GM23338 (cell line): Measurements from ENCODE around the gene RNF121. TPM values are rescaled to one million over a fixed set of nuclear protein-coding genes. Genes with fewer than 3 reads are reported as not detected.
A peak's percentile ranks its signal among the peaks of the same experiment; 100 is the strongest.

ENCODE experiments used
- ATAC-seq: fragments of 200-7000 bp; cut with Tn5 transposase; 3 replicates; pipeline ENCODE4 v1.9.1; 2020
- DNase-seq: peaks from one replicate; pipeline ENCODE4 v3.0.0-alpha.2; 2015; ENCODE audit warnings: low spot score
- H2AFZ ChIP-seq: fragments of 200-600 bp; sonication (generic); 2 replicates; pipeline ENCODE4 v1.8.0; 2016; ENCODE audit warnings: antibody characterized with exemption, mild to moderate bottlenecking, moderate library complexity
- H3F3A ChIP-seq: fragments of 200-600 bp; sonication (generic); replicated peaks from 2 replicates; pipeline ENCODE4 v1.8.0; 2017; ENCODE audit warnings: antibody characterized with exemption, mixed run types, low read depth
- H3K27ac ChIP-seq: fragments of 200-600 bp; sonication (generic); 2 replicates; pipeline ENCODE4 v1.6.1; 2016; ENCODE audit warnings: low read depth
- H3K27me3 ChIP-seq: fragments of 200-600 bp; sonication (generic); 2 replicates; pipeline ENCODE4 v1.8.0; 2016; ENCODE audit warnings: mild to moderate bottlenecking, mixed run types, moderate library complexity; ENCODE audit not compliant: insufficient read depth
- H3K36me3 ChIP-seq: fragments of 200-600 bp; sonication (generic); 2 replicates; pipeline ENCODE4 v1.8.0; 2016; ENCODE audit warnings: mild to moderate bottlenecking; ENCODE audit not compliant: insufficient read depth
- H3K4me1 ChIP-seq: fragments of 200-600 bp; sonication (generic); 2 replicates; pipeline ENCODE4 v1.8.0; 2016; ENCODE audit warnings: mild to moderate bottlenecking, moderate library complexity; ENCODE audit not compliant: insufficient read depth
- H3K4me2 ChIP-seq: fragments of 200-600 bp; sonication (generic); 2 replicates; pipeline ENCODE4 v1.7.1; 2017; ENCODE audit warnings: mixed run types
- H3K4me3 ChIP-seq: fragments of 200-600 bp; sonication (generic); 2 replicates; pipeline ENCODE4 v1.6.1; 2016; ENCODE audit warnings: mixed run types
- H3K79me2 ChIP-seq: fragments of 200-600 bp; sonication (generic); replicated peaks from 2 replicates; pipeline ENCODE4 v1.8.0; 2017; ENCODE audit warnings: mild to moderate bottlenecking; ENCODE audit not compliant: insufficient read depth
- H3K9me2 ChIP-seq: fragments of 200-600 bp; sonication (generic); 2 replicates; pipeline ENCODE4 v1.8.0; 2017; ENCODE audit not compliant: insufficient read depth
- H4K20me1 ChIP-seq: fragments of 200-600 bp; sonication (generic); replicated peaks from 2 replicates; pipeline ENCODE4 v1.8.0; 2017; ENCODE audit warnings: mild to moderate bottlenecking; ENCODE audit not compliant: insufficient read depth
- H3K27ac Mint-ChIP-seq: 2 replicates; pipeline ENCODE4 v1.8.0; 2020; ENCODE audit warnings: inconsistent platforms, mild to moderate bottlenecking, moderate library complexity, mixed read lengths
- H3K27me3 Mint-ChIP-seq: 3 replicates; pipeline ENCODE4 v1.8.0; 2022; ENCODE audit warnings: low read depth, mild to moderate bottlenecking, moderate library complexity, mixed read lengths, inconsistent platforms; ENCODE audit not compliant: insufficient read depth, poor library complexity
- H3K36me3 Mint-ChIP-seq: 3 replicates; pipeline ENCODE4 v1.8.0; 2021; ENCODE audit warnings: low read depth, mild to moderate bottlenecking, inconsistent platforms, moderate library complexity, mixed read lengths
- H3K4me1 Mint-ChIP-seq: 3 replicates; pipeline ENCODE4 v1.8.0; 2020; ENCODE audit warnings: mild to moderate bottlenecking, inconsistent platforms, mixed read lengths
- H3K4me3 Mint-ChIP-seq: 3 replicates; pipeline ENCODE4 v1.8.0; 2021; ENCODE audit warnings: moderate library complexity, mild to moderate bottlenecking, inconsistent platforms, mixed read lengths
- H3K9me3 Mint-ChIP-seq: 3 replicates; pipeline ENCODE4 v1.8.0; 2020; ENCODE audit warnings: moderate library complexity, mild to moderate bottlenecking, inconsistent platforms, mixed read lengths
- CREB1 ChIP-seq: fragments of 250-450 bp; sonication (Bioruptor Pico); IDR thresholded peaks from 2 replicates; pipeline ENCODE4 v1.5.0; 2020; ENCODE audit warnings: low read depth, mild to moderate bottlenecking, moderate library complexity
- EZH2 ChIP-seq: fragments of 200-600 bp; sonication (generic); IDR thresholded peaks from one replicate; pipeline ENCODE4 v1.8.0; 2017; ENCODE audit warnings: antibody characterized with exemption, mild to moderate bottlenecking, low read depth; ENCODE audit not compliant: unreplicated experiment
- EZH2phosphoT487 ChIP-seq: fragments of 200-600 bp; sonication (generic); IDR thresholded peaks from one replicate; pipeline ENCODE4 v1.8.1; 2018; ENCODE audit warnings: antibody characterized with exemption; ENCODE audit not compliant: unreplicated experiment
- JUNB ChIP-seq: IDR thresholded peaks from one replicate; pipeline ENCODE4 v1.6.1; 2016; ENCODE audit warnings: antibody characterized with exemption; ENCODE audit not compliant: unreplicated experiment
- POLR2AphosphoS5 ChIP-seq: IDR thresholded peaks from 2 replicates; pipeline ENCODE4 v1.6.1; 2016; ENCODE audit warnings: antibody characterized with exemption, low read depth
- STAT1 ChIP-seq: IDR thresholded peaks from one replicate; pipeline ENCODE4 v1.6.1; 2016; ENCODE audit warnings: antibody characterized with exemption; ENCODE audit not compliant: unreplicated experiment
- ZNF331 ChIP-seq: fragments of 250-450 bp; sonication (Bioruptor Pico); IDR thresholded peaks from 2 replicates; pipeline ENCODE4 v1.5.0; 2020; ENCODE audit warnings: low read depth, mild to moderate bottlenecking, moderate library complexity
- polyA plus RNA-seq: library from polyadenylated mRNA; unstranded; fragments of >200 nt; fragmentation: Nextera tagmentation; extraction: Ambion mirVana; gene quantifications from 2 replicates; pipeline ENCODE4 v1.2.1, GENCODE V29; 2016
- total RNA-seq: library from RNA; depleted of rRNA; stranded (reverse); fragments of >200 nt; shearing (Covaris generic); gene quantifications from 2 replicates; pipeline ENCODE4 v1.2.3, GENCODE V29; 2014
- TF ChIP-seq, protein P1 (sequence below), 2 experiments: fragments of 200-600 bp in 1 of 2; sonication (generic) in 1 of 2; conservative IDR thresholded peaks; 2 replicates each; pipeline versions ENCODE4 v1.5.1 to v1.6.1; 2016 to 2017; ENCODE audit warnings: antibody characterized with exemption in 2 of 2, low read depth in 2 of 2, mild to moderate bottlenecking in 2 of 2, moderate library complexity in 1 of 2
- TF ChIP-seq, protein P2 (sequence below): fragments of 250-450 bp; sonication (Bioruptor Pico); IDR thresholded peaks from 2 replicates; pipeline ENCODE4 v1.5.0; 2020; ENCODE audit warnings: mild to moderate bottlenecking, moderate library complexity
- TF ChIP-seq, protein P3 (sequence below): IDR thresholded peaks from one replicate; pipeline ENCODE4 v1.6.1; 2018; ENCODE audit warnings: antibody characterized with exemption; ENCODE audit not compliant: unreplicated experiment

Gene RNF121
- total and polyA plus RNA-seq, 2 experiments from 2014 or later = 7.8 to 37.7 TPM

DNA sequence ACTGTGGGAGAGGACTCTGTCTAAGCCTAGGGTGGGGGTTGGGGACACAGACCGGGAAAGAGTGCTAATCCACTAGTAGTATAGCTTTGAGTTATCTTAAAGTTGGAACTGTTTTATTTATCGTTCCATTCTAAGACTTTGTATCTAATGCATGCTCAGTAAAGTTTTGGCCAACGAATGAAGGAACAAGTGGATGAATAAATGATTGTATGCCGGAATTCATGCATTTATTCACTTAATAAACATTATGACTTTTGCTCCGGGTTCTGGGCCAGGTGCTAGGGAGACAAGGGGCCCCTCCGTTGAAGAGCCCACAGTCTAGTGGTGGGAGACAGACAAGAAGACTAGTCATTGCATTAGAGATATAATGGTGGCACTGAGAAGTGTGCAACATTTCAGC is 645 bp downstream of the RNF121 start:
- Mint-ChIP-seq H3K27me3 (peaks cover 5% of the 10 kb centered on the region), H3K4me3 (peak overlapping the region; percentile 95), H3K27ac (peak overlapping the region; percentile 100), H3K4me1 (peaks cover 6% of the 10 kb centered on the region), H3K9me3 (no peaks in the 10 kb centered on the region), H3K36me3 (peaks cover 15% of the 10 kb centered on the region)
- H2AFZ ChIP-seq = no peak overlapping the region
- H3K4me3 ChIP-seq = peak overlapping the region; percentile 79
- peaks cover 28% of the 10 kb centered on the region; the same call in 1 of the 2 replicates for H4K20me1 ChIP-seq
- no peak overlapping the region for H3K27ac ChIP-seq
- no peak for TF ChIP-seq EZH2
- TF ChIP-seq POLR2AphosphoS5 = no peak
- TF ChIP-seq, protein P1, sequence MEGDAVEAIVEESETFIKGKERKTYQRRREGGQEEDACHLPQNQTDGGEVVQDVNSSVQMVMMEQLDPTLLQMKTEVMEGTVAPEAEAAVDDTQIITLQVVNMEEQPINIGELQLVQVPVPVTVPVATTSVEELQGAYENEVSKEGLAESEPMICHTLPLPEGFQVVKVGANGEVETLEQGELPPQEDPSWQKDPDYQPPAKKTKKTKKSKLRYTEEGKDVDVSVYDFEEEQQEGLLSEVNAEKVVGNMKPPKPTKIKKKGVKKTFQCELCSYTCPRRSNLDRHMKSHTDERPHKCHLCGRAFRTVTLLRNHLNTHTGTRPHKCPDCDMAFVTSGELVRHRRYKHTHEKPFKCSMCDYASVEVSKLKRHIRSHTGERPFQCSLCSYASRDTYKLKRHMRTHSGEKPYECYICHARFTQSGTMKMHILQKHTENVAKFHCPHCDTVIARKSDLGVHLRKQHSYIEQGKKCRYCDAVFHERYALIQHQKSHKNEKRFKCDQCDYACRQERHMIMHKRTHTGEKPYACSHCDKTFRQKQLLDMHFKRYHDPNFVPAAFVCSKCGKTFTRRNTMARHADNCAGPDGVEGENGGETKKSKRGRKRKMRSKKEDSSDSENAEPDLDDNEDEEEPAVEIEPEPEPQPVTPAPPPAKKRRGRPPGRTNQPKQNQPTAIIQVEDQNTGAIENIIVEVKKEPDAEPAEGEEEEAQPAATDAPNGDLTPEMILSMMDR (conservative IDR thresholded peaks at IDR 0.05; ENCODE audit: low read depth in 2 of 2) = no peak
- TF ChIP-seq JUNB = no peak
- no peak for TF ChIP-seq ZNF331 (CRISPR knock-in tag)
- TF ChIP-seq, protein P2, sequence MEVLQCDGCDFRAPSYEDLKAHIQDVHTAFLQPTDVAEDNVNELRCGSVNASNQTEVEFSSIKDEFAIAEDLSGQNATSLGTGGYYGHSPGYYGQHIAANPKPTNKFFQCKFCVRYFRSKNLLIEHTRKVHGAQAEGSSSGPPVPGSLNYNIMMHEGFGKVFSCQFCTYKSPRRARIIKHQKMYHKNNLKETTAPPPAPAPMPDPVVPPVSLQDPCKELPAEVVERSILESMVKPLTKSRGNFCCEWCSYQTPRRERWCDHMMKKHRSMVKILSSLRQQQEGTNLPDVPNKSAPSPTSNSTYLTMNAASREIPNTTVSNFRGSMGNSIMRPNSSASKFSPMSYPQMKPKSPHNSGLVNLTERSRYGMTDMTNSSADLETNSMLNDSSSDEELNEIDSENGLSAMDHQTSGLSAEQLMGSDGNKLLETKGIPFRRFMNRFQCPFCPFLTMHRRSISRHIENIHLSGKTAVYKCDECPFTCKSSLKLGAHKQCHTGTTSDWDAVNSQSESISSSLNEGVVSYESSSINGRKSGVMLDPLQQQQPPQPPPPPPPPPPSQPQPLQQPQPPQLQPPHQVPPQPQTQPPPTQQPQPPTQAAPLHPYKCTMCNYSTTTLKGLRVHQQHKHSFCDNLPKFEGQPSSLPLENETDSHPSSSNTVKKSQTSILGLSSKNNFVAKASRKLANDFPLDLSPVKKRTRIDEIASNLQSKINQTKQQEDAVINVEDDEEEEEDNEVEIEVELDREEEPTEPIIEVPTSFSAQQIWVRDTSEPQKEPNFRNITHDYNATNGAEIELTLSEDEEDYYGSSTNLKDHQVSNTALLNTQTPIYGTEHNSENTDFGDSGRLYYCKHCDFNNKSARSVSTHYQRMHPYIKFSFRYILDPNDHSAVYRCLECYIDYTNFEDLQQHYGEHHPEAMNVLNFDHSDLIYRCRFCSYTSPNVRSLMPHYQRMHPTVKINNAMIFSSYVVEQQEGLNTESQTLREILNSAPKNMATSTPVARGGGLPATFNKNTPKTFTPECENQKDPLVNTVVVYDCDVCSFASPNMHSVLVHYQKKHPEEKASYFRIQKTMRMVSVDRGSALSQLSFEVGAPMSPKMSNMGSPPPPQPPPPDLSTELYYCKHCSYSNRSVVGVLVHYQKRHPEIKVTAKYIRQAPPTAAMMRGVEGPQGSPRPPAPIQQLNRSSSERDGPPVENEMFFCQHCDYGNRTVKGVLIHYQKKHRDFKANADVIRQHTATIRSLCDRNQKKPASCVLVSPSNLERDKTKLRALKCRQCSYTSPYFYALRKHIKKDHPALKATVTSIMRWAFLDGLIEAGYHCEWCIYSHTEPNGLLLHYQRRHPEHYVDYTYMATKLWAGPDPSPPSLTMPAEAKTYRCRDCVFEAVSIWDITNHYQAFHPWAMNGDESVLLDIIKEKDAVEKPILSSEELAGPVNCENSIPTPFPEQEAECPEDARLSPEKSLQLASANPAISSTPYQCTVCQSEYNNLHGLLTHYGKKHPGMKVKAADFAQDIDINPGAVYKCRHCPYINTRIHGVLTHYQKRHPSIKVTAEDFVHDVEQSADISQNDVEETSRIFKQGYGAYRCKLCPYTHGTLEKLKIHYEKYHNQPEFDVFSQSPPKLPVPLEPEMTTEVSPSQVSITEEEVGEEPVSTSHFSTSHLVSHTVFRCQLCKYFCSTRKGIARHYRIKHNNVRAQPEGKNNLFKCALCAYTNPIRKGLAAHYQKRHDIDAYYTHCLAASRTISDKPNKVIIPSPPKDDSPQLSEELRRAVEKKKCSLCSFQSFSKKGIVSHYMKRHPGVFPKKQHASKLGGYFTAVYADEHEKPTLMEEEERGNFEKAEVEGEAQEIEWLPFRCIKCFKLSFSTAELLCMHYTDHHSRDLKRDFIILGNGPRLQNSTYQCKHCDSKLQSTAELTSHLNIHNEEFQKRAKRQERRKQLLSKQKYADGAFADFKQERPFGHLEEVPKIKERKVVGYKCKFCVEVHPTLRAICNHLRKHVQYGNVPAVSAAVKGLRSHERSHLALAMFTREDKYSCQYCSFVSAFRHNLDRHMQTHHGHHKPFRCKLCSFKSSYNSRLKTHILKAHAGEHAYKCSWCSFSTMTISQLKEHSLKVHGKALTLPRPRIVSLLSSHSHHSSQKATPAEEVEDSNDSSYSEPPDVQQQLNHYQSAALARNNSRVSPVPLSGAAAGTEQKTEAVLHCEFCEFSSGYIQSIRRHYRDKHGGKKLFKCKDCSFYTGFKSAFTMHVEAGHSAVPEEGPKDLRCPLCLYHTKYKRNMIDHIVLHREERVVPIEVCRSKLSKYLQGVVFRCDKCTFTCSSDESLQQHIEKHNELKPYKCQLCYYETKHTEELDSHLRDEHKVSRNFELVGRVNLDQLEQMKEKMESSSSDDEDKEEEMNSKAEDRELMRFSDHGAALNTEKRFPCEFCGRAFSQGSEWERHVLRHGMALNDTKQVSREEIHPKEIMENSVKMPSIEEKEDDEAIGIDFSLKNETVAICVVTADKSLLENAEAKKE (CRISPR knock-in tag) = no peak
- no peak for TF ChIP-seq EZH2phosphoT487
- TF ChIP-seq STAT1 = no peak
- TF ChIP-seq, protein P3, sequence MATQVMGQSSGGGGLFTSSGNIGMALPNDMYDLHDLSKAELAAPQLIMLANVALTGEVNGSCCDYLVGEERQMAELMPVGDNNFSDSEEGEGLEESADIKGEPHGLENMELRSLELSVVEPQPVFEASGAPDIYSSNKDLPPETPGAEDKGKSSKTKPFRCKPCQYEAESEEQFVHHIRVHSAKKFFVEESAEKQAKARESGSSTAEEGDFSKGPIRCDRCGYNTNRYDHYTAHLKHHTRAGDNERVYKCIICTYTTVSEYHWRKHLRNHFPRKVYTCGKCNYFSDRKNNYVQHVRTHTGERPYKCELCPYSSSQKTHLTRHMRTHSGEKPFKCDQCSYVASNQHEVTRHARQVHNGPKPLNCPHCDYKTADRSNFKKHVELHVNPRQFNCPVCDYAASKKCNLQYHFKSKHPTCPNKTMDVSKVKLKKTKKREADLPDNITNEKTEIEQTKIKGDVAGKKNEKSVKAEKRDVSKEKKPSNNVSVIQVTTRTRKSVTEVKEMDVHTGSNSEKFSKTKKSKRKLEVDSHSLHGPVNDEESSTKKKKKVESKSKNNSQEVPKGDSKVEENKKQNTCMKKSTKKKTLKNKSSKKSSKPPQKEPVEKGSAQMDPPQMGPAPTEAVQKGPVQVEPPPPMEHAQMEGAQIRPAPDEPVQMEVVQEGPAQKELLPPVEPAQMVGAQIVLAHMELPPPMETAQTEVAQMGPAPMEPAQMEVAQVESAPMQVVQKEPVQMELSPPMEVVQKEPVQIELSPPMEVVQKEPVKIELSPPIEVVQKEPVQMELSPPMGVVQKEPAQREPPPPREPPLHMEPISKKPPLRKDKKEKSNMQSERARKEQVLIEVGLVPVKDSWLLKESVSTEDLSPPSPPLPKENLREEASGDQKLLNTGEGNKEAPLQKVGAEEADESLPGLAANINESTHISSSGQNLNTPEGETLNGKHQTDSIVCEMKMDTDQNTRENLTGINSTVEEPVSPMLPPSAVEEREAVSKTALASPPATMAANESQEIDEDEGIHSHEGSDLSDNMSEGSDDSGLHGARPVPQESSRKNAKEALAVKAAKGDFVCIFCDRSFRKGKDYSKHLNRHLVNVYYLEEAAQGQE = no peak
- TF ChIP-seq CREB1 (CRISPR knock-in tag) = no peak
- H3K9me2 ChIP-seq = no peaks in the 10 kb centered on the region
- ATAC-seq (no peak), DNase-seq (no peak)
- H3F3A ChIP-seq = 0 out of 2 replicates have a peak, but pooled peaks cover 2% of the 10 kb centered on the region
- H3K27me3 ChIP-seq = no peaks in the 10 kb centered on the region
- no peaks in the 10 kb centered on the region for H3K36me3 ChIP-seq
- peaks cover 15% of the 10 kb centered on the region for H3K4me1 ChIP-seq
- H3K4me2 ChIP-seq = peak overlapping the region; percentile 98
- peaks cover 66% of the 10 kb centered on the region for H3K79me2 ChIP-seq
